ENCODE data around the gene CSNK2A1. TPM values are rescaled to one million over a fixed set of nuclear protein-coding genes. Genes with fewer than 3 reads are reported as not detected.

CSNK2A1 gene
- total and polyA plus RNA-seq, 2 experiments from 2014 or later: 85.1 to 244 TPM

DNA sequence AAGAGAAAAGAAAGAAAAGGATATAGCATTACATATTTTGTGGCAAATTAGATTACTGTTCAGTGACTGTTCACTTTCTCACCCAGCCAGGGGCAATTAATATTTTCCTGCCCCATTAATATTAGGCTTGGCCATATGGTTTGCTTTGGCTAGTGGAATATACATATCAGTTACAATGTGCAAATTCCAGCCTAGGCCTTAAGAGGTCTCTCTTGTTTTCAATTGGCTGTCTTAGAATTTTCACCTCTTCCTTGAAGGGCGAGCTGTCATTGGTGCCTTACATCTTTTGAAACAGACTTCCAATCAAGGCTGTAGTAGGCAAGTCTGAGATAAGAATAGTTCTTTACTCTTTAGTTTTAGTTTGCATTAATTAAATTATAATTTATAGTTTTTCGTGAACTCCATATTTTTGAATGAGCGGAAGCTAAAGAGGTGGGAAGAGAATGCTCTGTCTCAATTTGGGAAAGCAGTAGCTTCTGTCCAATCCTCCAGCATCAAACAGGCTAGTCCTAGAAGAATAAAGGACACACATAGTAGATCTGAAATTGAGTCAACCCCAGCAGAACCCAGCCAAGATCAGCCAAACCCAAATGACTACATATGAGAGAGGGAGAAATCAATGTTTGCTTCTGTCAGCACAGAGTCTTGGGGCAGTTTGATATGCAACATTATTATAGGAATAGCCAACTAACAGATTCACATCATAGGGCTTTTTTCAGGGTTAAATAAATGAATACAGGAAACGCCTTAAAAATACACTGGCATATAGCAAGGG lies 6.3 kb upstream of the CSNK2A1 start (continued):
- TF ChIP-seq EZH2 (IDR thresholded peaks at IDR 0.05; ENCODE audit: low read depth, unreplicated experiment): no peak
- no peak for TF ChIP-seq ZNF462 (CRISPR knock-in tag; IDR thresholded peaks at IDR 0.05)

DNA sequence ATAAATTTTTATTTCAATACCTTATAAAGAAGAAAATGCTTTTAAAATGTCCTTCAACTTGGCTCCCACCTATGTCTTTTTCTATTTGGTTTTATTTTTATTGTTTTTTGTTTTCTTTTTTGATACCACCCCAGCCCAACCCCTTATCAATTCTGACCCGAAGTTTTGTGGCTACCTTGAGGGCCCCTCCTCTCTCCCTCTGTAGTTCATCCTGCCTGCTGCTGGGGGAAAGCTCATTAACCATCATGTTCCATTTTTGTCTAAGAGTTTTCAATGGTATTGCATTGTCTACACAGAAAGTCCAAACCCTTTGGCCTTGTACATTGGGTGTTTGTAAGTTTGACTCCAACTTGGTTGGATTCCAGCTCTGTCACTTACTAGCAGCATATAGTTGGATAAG lies 5.3 kb upstream of the CSNK2A1 start:
- Mint-ChIP-seq H3K36me3 (ENCODE audit: low read depth) (no peaks in the 10 kb centered on the region), H3K27ac (no peak overlapping the region), H3K4me1 (peaks cover 8% of the 10 kb centered on the region), H3K9me3 (no peaks in the 10 kb centered on the region), H3K4me3 (no peak overlapping the region), H3K27me3 (ENCODE audit: insufficient read depth, low read depth, poor library complexity) (peaks cover 5% of the 10 kb centered on the region)
- H2AFZ ChIP-seq: no peak overlapping the region
- H3K4me3 ChIP-seq: no peak overlapping the region
- peaks cover 9% of the 10 kb centered on the region; the same call in 1 of the 2 replicates for H3K27me3 ChIP-seq (ENCODE audit: insufficient read depth)
- H3K27ac ChIP-seq (ENCODE audit: low read depth): no peak overlapping the region
- no peaks in the 10 kb centered on the region for H3K9me2 ChIP-seq (ENCODE audit: insufficient read depth)
- no peaks in the 10 kb centered on the region for H3F3A ChIP-seq (replicated peaks; ENCODE audit: low read depth)
- no peak for ATAC-seq
- DNase-seq (ENCODE audit: low spot score): no peak
- H3K36me3 ChIP-seq (ENCODE audit: insufficient read depth): no peaks in the 10 kb centered on the region
- no peaks in the 10 kb centered on the region; the same call in 1 of the 2 replicates for H4K20me1 ChIP-seq (replicated peaks; ENCODE audit: insufficient read depth)
- no peak overlapping the region for H3K4me2 ChIP-seq
- H3K79me2 ChIP-seq (replicated peaks; ENCODE audit: insufficient read depth): no peaks in the 10 kb centered on the region
- no peaks in the 10 kb centered on the region for H3K4me1 ChIP-seq (ENCODE audit: insufficient read depth)
- TF ChIP-seq, protein P1, sequence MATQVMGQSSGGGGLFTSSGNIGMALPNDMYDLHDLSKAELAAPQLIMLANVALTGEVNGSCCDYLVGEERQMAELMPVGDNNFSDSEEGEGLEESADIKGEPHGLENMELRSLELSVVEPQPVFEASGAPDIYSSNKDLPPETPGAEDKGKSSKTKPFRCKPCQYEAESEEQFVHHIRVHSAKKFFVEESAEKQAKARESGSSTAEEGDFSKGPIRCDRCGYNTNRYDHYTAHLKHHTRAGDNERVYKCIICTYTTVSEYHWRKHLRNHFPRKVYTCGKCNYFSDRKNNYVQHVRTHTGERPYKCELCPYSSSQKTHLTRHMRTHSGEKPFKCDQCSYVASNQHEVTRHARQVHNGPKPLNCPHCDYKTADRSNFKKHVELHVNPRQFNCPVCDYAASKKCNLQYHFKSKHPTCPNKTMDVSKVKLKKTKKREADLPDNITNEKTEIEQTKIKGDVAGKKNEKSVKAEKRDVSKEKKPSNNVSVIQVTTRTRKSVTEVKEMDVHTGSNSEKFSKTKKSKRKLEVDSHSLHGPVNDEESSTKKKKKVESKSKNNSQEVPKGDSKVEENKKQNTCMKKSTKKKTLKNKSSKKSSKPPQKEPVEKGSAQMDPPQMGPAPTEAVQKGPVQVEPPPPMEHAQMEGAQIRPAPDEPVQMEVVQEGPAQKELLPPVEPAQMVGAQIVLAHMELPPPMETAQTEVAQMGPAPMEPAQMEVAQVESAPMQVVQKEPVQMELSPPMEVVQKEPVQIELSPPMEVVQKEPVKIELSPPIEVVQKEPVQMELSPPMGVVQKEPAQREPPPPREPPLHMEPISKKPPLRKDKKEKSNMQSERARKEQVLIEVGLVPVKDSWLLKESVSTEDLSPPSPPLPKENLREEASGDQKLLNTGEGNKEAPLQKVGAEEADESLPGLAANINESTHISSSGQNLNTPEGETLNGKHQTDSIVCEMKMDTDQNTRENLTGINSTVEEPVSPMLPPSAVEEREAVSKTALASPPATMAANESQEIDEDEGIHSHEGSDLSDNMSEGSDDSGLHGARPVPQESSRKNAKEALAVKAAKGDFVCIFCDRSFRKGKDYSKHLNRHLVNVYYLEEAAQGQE (IDR thresholded peaks at IDR 0.05; ENCODE audit: unreplicated experiment): no peak
- TF ChIP-seq ZNF114 (CRISPR knock-in tag; IDR thresholded peaks at IDR 0.05): no peak
- TF ChIP-seq NANOG (IDR thresholded peaks at IDR 0.05; ENCODE audit: borderline replicate concordance): no peak
- no peak for TF ChIP-seq POLR2AphosphoS5 (IDR thresholded peaks at IDR 0.05; ENCODE audit: low read depth)
